Activated CD4-positive, alpha-beta memory T cell treated with anti-CD3 and anti-CD28 coated beads, Interleukin-2, amount 10 ng/mL, durations not matched to agents 7 days and 5 days (primary cell): Measurements from ENCODE around the gene GBX1. TPM values are rescaled to one million over a fixed set of nuclear protein-coding genes. Genes with fewer than 3 reads are reported as not detected.

Source experiments
- CTCF ChIA-PET: fragments of 350-600 bp; sonication (Branson Sonifier 250); formaldehyde crosslinking; loops from one replicate; lab custom pipeline; 2021; ENCODE audit warnings: antibody characterized with exemption, inconsistent platforms; lab: Charles Lee
- POLR2A ChIA-PET: fragments of 350-600 bp; sonication (Branson Sonifier 250); formaldehyde crosslinking; loops from one replicate; lab custom pipeline; 2021; ENCODE audit warnings: antibody characterized with exemption; lab: Charles Lee
- DNase-seq: peaks from one replicate; pipeline ENCODE4 v3.0.0-alpha.2; 2020
- H3K27ac Mint-ChIP-seq: one replicate; pipeline ENCODE4 v1.8.0; 2021; ENCODE audit warnings: mild to moderate bottlenecking, mixed read lengths
- H3K27me3 Mint-ChIP-seq: one replicate; pipeline ENCODE4 v1.8.0; 2021; ENCODE audit warnings: mixed read lengths
- H3K36me3 Mint-ChIP-seq: one replicate; pipeline ENCODE4 v1.8.0; 2021; ENCODE audit warnings: low read depth, mixed read lengths
- H3K4me1 Mint-ChIP-seq: one replicate; pipeline ENCODE4 v1.8.0; 2021; ENCODE audit warnings: mixed read lengths
- H3K4me3 Mint-ChIP-seq: one replicate; pipeline ENCODE4 v1.8.0; 2021; ENCODE audit warnings: mild to moderate bottlenecking, mixed read lengths
- H3K9me3 Mint-ChIP-seq: one replicate; pipeline ENCODE4 v1.8.0; 2021; ENCODE audit warnings: mixed read lengths
- total RNA-seq, 2 experiments: library from RNA; stranded (reverse); gene quantifications; one replicate each; pipeline ENCODE4 v1.2.3, GENCODE V29; 2021

GBX1 gene
- total RNA-seq, 2 experiments from 2014 or later = not detected

DNA sequence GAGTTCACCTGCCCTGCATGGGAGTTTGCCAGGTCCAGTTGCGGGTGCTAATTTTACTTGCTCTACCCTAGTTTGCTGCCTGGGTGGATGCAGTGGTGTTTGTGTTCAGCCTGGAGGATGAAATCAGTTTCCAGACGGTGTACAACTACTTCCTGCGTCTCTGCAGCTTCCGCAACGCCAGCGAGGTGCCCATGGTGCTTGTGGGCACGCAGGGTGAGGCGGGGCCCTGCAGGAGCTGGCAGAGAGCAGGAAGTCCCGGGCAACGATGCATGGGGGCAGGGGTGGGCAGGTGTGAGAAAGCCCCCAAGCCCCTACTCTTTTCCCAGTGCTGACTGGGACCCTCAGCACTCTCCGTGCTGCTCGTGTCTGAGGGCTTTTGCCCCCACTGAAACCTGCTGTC lies 49.9 kb downstream of the GBX1 start:
- H3K4me3 Mint-ChIP-seq = peak overlapping the region; percentile 71
- H3K27ac Mint-ChIP-seq = peak overlapping the region; percentile 77
- DNase-seq = peak; percentile 62
- CTCF ChIA-PET = interaction anchor here (1.0 to 1.2 kb wide), 2 partner anchors 14 to 99 kb away, joined by 3 to 4 read pairs; no protein-coding TSS in a partner anchor
- H3K9me3 Mint-ChIP-seq = no peaks in the 10 kb centered on the region
- POLR2A ChIA-PET = interaction anchor here (0.8 to 1.1 kb wide), 3 partner anchors 12 to 116 kb away, joined by 3 read pairs; no protein-coding TSS in a partner anchor
- H3K36me3 Mint-ChIP-seq = peaks cover 9% of the 10 kb centered on the region
- H3K27me3 Mint-ChIP-seq = peaks cover 11% of the 10 kb centered on the region
- peaks cover 18% of the 10 kb centered on the region for H3K4me1 Mint-ChIP-seq

DNA sequence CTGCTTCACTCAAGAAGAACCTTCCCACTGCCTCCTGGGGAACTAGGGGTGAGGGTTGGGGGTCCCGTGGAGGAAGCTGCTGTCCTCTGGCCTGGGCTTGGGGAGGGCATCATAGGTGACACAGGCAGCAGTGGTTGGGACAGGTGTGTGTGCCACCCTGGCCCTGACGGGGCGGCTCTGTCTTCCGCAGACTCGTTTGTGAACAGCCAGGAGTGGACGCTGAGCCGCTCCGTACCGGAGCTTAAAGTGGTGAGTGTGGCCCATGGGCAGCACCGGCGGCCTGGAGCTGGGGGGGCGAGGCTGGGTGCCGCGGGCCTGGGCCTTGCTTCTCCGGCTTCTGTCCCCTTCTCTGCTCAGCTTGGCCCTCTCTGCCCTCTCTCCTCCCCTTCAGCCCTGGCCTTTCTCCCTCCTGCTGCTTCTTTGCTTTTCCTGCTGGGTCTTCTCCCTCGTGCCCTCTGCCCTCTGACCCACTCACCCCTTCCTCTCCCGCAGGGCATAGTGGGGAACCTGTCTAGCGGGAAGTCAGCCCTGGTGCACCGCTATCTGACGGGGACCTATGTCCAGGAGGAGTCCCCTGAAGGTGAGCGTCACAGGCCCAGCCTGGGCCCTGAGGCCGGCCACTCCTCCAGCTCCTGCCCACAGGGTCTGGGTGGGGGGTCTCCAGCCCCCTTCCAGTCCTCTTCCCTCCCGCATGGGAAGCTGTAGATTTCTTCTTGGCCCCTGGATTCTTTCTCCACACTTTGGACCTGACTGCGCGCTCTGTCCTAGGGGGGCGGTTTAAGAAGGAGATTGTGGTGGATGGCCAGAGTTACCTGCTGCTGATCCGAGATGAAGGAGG lies 50.7 kb downstream of the GBX1 start:
- Mint-ChIP-seq H3K27me3 (peaks cover 11% of the 10 kb centered on the region), H3K4me3 (peak overlapping the region; percentile 71), H3K9me3 (no peaks in the 10 kb centered on the region), H3K36me3 (peaks cover 9% of the 10 kb centered on the region), H3K27ac (peak overlapping the region; percentile 77), H3K4me1 (peaks cover 18% of the 10 kb centered on the region)
- ChIA-PET CTCF (interaction anchor here (1.2 to 1.5 kb wide), 2 partner anchors 88 to 98 kb away, joined by 4 to 6 read pairs; partner anchors contain the start of gene ABCB8), POLR2A (interaction anchor here (0.8 to 1.6 kb wide), 3 partner anchors 12 to 89 kb away, joined by 3 to 4 read pairs (median 3); no protein-coding TSS in a partner anchor)
- no peak for DNase-seq

DNA sequence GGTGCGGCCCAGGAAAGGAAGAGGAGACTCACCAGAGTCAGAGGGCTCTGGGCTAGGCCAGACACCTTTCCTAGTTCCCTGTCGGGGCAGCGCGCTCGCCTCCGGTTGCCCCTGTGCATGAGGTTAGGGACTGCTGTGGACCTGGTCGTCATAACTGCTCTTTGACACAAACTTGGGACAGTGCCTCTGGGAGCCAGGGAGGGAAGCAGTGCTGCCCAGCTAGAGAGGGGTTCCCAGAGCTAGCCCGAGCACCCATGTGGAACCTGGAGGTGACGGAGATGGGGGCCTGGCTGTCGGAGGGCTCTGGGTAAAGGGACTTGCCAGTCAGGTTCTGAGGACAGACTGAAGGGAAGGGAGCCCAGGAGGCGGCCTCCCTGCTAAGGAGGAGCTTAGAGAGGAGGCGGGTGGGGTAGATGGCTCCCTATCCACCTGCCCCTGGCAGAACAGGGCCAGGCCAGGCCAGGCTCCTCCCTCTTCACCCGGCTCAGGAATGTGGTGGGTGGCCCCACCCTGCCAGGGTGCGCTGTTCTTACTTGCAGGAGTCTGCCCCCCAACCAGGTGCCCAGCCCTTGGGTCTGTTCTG lies 51.6 kb downstream of the GBX1 start:
- H3K36me3 Mint-ChIP-seq = peaks cover 9% of the 10 kb centered on the region
- peak overlapping the region; percentile 26 for H3K27ac Mint-ChIP-seq
- peaks cover 20% of the 10 kb centered on the region for H3K4me1 Mint-ChIP-seq
- H3K9me3 Mint-ChIP-seq = no peaks in the 10 kb centered on the region
- no peak for DNase-seq
- H3K4me3 Mint-ChIP-seq = peak overlapping the region; percentile 59
- ChIA-PET CTCF (interaction anchor here (0.6 to 1.5 kb wide), 6 partner anchors 8 to 781 kb away, joined by 3 to 6 read pairs (median 4); partner anchors contain the start of gene ABCB8), POLR2A (interaction anchor here (0.7 to 1.6 kb wide), 2 partner anchors 12 to 85 kb away, joined by 3 to 4 read pairs; no protein-coding TSS in a partner anchor)
- peaks cover 11% of the 10 kb centered on the region for H3K27me3 Mint-ChIP-seq

DNA sequence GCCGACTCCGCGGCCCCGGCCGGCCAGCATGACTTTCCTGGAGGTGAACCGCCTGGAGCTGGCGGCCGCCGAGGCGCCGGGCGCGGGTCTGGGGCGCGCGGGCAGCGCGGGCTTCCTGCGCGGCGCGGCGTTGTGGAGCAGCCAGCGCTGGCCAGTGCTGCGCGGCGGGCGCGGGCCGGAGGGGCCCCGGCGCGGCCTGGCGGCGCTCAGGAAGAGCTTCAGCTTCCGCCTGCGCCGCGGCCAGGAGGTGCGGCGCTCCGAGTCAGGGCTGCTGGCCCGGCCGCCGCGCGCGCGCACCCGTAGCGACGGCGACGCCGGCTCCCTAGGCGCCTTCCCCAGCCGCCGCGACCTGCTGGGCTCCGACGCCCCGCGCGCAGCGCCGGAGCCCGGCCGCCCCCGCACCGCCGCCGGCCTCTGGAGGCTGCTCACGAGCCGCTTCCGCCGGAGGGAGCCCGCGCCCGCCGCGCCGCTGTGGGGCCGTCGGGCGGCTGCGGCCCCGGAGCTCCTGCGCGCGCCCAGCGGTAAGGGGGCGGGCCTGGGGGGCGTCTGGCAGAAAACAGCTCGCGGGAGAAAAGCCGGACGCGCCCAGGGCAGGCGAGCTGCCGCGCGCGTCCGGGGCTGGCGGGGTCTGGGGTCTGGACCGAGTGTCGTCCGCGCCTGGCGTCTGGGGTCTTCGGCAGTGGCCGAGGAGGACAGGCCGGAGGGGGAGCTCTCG lies 52.2 kb downstream of the GBX1 start:
- peak overlapping the region; percentile 59 for H3K4me3 Mint-ChIP-seq
- no peaks in the 10 kb centered on the region for H3K9me3 Mint-ChIP-seq
- peaks cover 11% of the 10 kb centered on the region for H3K27me3 Mint-ChIP-seq
- ChIA-PET POLR2A (interaction anchor here (0.7 to 1.6 kb wide), 2 partner anchors 12 to 85 kb away, joined by 3 to 4 read pairs; no protein-coding TSS in a partner anchor), CTCF (interaction anchor here (0.6 to 1.5 kb wide), 7 partner anchors 9 to 780 kb away, joined by 3 to 6 read pairs (median 3); partner anchors contain the start of gene ABCB8)
- H3K27ac Mint-ChIP-seq = no peak overlapping the region
- H3K4me1 Mint-ChIP-seq = peaks cover 20% of the 10 kb centered on the region
- H3K36me3 Mint-ChIP-seq = peaks cover 6% of the 10 kb centered on the region
- peak; percentile 28 for DNase-seq

DNA sequence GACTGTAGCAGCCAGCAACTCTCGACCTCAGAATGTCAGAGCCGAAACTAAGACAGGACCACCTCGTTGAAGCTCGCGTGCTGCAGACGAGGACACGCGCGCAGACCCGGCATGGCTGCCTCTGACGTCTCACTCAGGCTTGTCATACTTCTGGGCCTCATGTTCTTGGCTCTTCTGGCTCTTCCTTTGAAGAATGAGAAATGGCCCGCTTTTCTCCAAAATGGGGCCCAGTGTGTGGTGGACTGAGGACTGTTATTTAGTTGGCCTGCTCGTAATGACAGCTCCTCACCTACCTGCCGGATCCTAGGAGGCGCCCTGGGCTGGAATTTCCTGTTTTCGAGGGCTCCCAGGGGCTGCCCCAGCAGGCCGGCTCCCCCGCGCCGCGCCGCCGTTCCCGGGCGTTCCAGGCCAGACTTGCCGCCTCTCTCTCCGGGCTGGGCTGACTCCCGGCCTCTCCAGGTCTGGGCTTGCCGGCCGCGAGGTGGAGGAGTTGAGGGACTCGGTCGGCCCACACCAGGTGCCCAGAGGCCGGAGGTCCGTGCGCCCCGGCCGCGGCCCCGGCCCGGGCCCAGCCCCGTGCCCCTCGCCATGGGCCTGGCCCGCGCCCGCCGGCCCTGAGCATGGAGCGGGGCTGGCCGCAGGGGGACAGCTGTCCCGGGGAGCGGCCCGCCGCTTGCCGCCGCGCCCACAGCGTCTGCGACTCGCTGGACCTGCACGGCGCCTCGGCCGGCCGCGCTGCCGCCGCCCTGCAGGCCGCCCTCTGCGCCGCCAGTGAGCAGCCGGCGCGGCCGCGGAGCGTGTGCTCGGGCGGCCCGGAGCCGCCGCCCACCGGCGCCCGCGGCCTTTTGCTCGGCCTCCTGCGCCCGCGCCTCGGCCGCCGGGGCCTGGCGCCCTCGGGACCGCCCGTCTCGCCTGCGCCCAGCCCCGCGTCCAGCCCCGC lies 53.1 kb downstream of the GBX1 start:
- peaks cover 4% of the 10 kb centered on the region for H3K36me3 Mint-ChIP-seq
- peaks cover 11% of the 10 kb centered on the region for H3K27me3 Mint-ChIP-seq
- no peaks in the 10 kb centered on the region for H3K9me3 Mint-ChIP-seq
- DNase-seq = no peak
- CTCF ChIA-PET = interaction anchor here (0.8 to 2.0 kb wide), 4 partner anchors 10 to 151 kb away, joined by 3 to 7 read pairs (median 4); no protein-coding TSS in a partner anchor
- H3K4me3 Mint-ChIP-seq = peak overlapping the region; percentile 27
- POLR2A ChIA-PET = interaction anchor here (1.5 kb wide), 1 partner anchor 40 kb away, joined by 3 read pairs; no protein-coding TSS in a partner anchor
- H3K27ac Mint-ChIP-seq = no peak overlapping the region
- peaks cover 20% of the 10 kb centered on the region for H3K4me1 Mint-ChIP-seq

DNA sequence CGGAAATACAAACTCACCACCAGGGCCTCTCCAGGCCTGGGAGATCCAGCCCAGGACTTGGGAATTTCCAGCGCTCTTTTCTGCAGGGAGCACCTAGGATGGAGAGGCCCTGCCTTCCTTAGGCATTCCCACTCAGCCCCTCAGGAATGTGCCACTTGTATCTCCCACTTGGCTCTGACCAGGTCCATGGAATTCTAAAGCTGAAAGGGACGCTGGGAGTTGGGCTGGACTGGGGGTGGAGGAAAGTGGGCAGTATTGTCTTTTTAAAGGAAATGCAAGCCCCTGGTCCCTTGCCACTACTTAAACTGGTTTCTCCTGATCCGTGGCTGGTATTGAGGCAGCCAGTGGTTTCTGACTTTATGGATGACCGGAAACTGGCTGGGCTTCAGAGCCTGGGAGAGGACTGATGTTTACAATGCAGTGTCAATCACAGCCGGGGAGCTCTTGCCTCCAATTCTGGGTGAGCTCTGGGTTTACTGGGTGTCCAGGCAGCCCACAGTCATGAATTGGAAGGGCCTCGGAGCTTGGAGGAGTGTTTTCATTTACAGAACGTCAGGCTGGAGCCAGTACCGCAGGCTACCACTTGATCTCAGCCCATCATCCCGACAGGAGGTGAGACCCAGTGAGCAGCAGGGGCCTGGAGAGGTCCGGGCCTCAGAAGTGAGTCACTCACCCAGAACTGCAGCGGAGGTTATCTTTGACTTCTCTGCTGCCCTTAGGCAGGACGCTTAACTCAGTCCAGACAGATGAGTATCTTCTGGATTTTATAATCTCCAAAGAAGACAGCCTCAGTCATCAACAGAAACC lies 53.9 kb downstream of the GBX1 start:
- H3K9me3 Mint-ChIP-seq = no peaks in the 10 kb centered on the region
- DNase-seq = no peak
- H3K27me3 Mint-ChIP-seq = peaks cover 11% of the 10 kb centered on the region
- H3K27ac Mint-ChIP-seq = no peak overlapping the region
- peaks cover 16% of the 10 kb centered on the region for H3K4me1 Mint-ChIP-seq
- POLR2A ChIA-PET = interaction anchor here (1.5 kb wide), 1 partner anchor 39 kb away, joined by 3 read pairs; no protein-coding TSS in a partner anchor
- CTCF ChIA-PET = interaction anchor here (0.5 to 3.2 kb wide), 5 partner anchors 10 to 330 kb away, joined by 3 to 14 read pairs (median 5); no protein-coding TSS in a partner anchor
- peaks cover under 1% of the 10 kb centered on the region for H3K36me3 Mint-ChIP-seq
- peak overlapping the region; percentile 27 for H3K4me3 Mint-ChIP-seq

DNA sequence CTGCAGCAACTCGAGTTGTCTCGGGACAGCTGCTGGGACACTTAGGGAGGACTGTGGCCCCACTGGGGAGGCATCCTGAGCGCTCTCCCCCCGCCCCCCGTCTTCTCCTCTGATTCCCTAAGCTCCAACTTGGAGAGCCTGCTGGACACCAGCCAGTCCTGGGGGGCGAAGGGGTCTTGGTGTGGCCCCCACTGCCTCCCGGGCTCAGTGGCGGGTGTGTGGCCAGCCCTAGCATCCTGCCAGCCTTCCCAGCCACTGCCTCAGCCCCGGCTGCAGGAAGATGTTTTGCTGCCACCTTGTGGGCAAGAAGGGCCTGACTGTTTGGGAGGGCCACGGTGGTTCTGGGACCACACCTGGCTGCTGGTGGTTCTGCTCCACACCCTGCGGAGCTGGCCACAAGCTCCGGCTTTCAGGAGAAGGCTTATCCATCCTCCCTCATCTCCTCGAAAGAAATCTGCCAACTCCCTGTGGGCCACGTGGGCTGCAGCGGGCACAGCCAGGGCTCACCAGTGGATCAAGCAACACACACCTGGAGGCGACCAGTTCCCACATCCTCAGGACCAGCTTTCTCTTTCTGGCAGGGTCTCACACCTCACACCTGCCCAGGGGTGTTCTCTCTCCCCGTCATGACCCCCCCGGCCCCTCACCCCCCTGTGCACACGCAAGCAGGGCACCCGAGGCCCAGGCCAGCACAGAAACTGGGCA lies 56.4 kb downstream of the GBX1 start:
- no peaks in the 10 kb centered on the region for H3K9me3 Mint-ChIP-seq
- ChIA-PET CTCF (interaction anchor here (0.6 to 4.1 kb wide), 21 partner anchors 13 to 1928 kb away, joined by 3 to 25 read pairs (median 4); partner anchors contain the start of genes ABCB8 and TMUB1), POLR2A (interaction anchor here (0.9 kb wide), 1 partner anchor 92 kb away, joined by 4 read pairs; no protein-coding TSS in a partner anchor)

DNA sequence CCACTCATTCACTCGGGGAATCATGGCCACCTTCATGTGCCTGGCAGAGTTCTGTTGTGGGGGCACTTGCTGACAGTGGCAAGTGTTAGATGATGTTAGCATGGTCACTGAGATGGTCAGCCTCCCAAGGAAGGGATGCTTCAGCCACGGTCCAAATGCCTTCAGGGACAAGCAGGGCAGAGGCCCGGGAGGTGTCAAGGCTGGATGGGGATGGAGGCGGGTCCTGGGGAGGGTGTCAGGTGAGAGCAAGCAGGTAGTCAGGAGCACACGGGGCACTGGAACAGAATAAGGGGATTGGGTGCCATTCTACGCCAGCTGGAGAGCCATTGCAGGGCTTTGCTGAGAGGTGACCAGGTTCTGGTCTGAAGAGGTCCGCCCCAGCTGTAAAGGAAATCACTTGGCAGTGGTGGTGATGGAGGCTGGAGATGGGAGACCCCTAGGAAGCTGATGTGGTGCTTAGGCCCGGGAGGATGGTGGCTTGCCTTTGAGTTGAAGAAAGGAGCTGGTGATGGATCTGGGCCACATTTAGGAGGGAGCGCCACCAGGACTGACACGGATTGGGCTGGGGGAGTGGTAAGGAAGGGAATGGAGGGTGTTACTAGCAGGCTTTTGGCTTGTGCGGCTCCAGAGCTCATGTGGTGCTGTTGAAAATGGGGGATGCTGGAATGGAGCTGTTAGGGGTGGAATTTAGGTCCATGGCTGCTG lies 57.1 kb downstream of the GBX1 start:
- H3K36me3 Mint-ChIP-seq = no peaks in the 10 kb centered on the region
- no peak for DNase-seq
- POLR2A ChIA-PET = interaction anchor here (0.9 kb wide), 1 partner anchor 92 kb away, joined by 4 read pairs; no protein-coding TSS in a partner anchor
- H3K4me1 Mint-ChIP-seq = peaks cover 3% of the 10 kb centered on the region
- peaks cover 8% of the 10 kb centered on the region for H3K27me3 Mint-ChIP-seq
- no peak overlapping the region for H3K27ac Mint-ChIP-seq
- no peak overlapping the region for H3K4me3 Mint-ChIP-seq
- CTCF ChIA-PET = interaction anchor here (0.7 to 4.1 kb wide), 17 partner anchors 12 to 332 kb away, joined by 3 to 25 read pairs (median 4); partner anchors contain the start of genes ABCB8 and TMUB1
- H3K9me3 Mint-ChIP-seq = no peaks in the 10 kb centered on the region

More for the DNA sequence above, 56.4 kb downstream of the GBX1 start:
- DNase-seq = peak; percentile 78
- Mint-ChIP-seq H3K4me3 (no peak overlapping the region), H3K27me3 (peaks cover 11% of the 10 kb centered on the region), H3K27ac (no peak overlapping the region), H3K36me3 (no peaks in the 10 kb centered on the region), H3K4me1 (peaks cover 8% of the 10 kb centered on the region)

DNA sequence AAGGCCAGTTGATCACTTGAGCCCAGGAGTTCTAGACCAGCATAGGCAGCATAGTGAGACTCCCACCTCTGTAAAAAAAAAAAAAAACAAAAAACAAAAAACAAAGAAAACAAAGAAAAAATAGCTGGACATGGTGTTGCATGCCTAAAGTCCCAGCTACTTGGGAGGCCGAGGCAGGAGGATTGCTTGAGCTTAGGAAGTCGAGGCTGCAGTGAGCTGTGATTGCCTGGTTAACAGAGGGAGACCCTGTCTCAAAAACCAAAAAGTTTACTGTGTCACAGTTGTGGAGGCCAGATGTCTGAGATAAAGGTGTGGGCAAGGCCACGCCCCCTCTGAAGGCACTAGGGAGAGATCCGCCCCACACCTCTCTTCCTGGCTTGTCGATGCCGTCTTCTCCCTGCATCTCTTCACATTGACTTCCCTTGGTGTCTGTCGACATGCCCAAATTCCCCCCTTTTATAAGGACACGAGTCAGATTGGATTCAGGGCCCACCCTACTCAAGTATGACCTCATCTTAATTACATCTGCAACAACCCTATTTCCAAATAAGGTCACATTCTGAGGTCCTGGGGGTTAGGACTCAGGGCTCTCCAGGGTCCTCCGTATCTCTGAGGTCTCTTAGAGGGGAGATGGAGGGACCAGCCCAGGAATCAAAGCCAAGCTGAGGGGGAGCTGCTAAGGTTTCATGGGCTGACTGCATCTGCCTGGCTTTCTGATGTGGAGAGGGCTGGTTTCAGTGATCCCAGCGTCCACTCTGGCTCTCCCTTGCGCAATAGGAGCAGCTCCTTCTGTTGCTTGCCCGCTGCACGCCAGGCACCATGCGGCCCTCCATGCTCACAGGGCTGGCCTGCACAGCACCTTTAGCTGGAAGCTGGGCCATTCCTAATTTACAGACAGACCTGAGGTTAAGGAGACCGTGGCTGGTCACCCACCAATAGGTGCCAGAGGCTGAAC lies 58.1 kb downstream of the GBX1 start:
- no peak for DNase-seq
- no peak overlapping the region for H3K4me3 Mint-ChIP-seq
- no peak overlapping the region for H3K27ac Mint-ChIP-seq
- H3K9me3 Mint-ChIP-seq = no peaks in the 10 kb centered on the region
- peaks cover 3% of the 10 kb centered on the region for H3K4me1 Mint-ChIP-seq
- ChIA-PET POLR2A (interaction anchor here (0.7 kb wide), 1 partner anchor 91 kb away, joined by 3 read pairs; no protein-coding TSS in a partner anchor), CTCF (interaction anchor here (0.7 to 4.1 kb wide), 15 partner anchors 11 to 331 kb away, joined by 3 to 25 read pairs (median 4); partner anchors contain the start of gene ABCB8)
- H3K27me3 Mint-ChIP-seq = peaks cover 8% of the 10 kb centered on the region
- no peaks in the 10 kb centered on the region for H3K36me3 Mint-ChIP-seq
